K562 (cell line): ENCODE data around the gene TCF4. TPM values are rescaled to one million over a fixed set of nuclear protein-coding genes. Genes with fewer than 3 reads are reported as not detected.

Experiments used
- ATAC-seq: fragments of 200-7000 bp; cut with Tn5 transposase; 3 replicates; pipeline ENCODE4 v1.9.1; 2020; ENCODE audit warnings: moderate library complexity
- BruUV-seq: library from RNA; stranded (reverse); fragments of 400-500 nt; replicated peaks from 2 replicates; lab custom pipeline; 2021; lab: Mats Ljungman, UMichigan
- CTCF ChIA-PET: fragments of 300-600 bp; formaldehyde crosslinking; extraction: SDS; loops from one replicate; lab custom pipeline; 2021; ENCODE audit warnings: low intra/inter-chr PET ratio; lab: Yijun Ruan, JAX
- POLR2A ChIA-PET: fragments of 300-600, 350-650 bp; sonication (Branson Sonifier 250); formaldehyde crosslinking; extraction: SDS; loops from one replicate; lab custom pipeline; 2021; ENCODE audit warnings: antibody characterized with exemption, inconsistent platforms; lab: Yijun Ruan, JAX
- DNase-seq, 4 experiments: peaks; one replicate each; pipeline versions ENCODE4 v3.0.0 to v3.0.0-alpha.2; 2011 to 2018; ENCODE audit warnings: low spot score in 3 of 4, mixed read lengths in 3 of 4; ENCODE audit errors: extremely low read depth in 1 of 4
- FAIRE-seq: peaks from 2 replicates; lab custom pipeline; 2011; peaks lifted over from hg19 to GRCh38; lab: Jason Lieb, UNC
- H2AFZ ChIP-seq: 2 replicates; pipeline ENCODE4 v1.6.0; 2011; ENCODE audit warnings: low read depth, low read length, control low read depth, inconsistent platforms
- H3K27ac ChIP-seq: fragments of 200-600 bp; 3 replicates; pipeline ENCODE4 v1.8.0; 2011; ENCODE audit warnings: low read depth, mild to moderate bottlenecking, control low read depth, inconsistent platforms, low read length, moderate library complexity, mixed read lengths; ENCODE audit errors: extremely low read depth
- H3K27me3 ChIP-seq, 2 experiments: fragments of 300-600 bp in 1 of 2; 2 replicates in 1 of 2; 3 replicates in 1 of 2; pipeline versions ENCODE4 v1.6.0 to v1.8.0; 2011; ENCODE audit warnings: inconsistent platforms in 2 of 2, low read length in 2 of 2, mild to moderate bottlenecking in 1 of 2, mixed read lengths in 1 of 2, moderate library complexity in 1 of 2; ENCODE audit not compliant: control insufficient read depth in 2 of 2, insufficient read depth in 2 of 2
- H3K36me3 ChIP-seq: fragments of 300-600 bp; 3 replicates; pipeline ENCODE4 v1.8.0; 2011; ENCODE audit warnings: mild to moderate bottlenecking, low read length, inconsistent platforms; ENCODE audit not compliant: control insufficient read depth, insufficient read depth
- H3K4me1 ChIP-seq, 2 experiments: fragments of 200-600 bp in 1 of 2; replicated peaks in 1 of 2; 2 replicates in 1 of 2; 3 replicates in 1 of 2; pipeline versions ENCODE4 v1.5.1 to v1.8.0; 2011; ENCODE audit warnings: inconsistent platforms in 2 of 2, low read length in 2 of 2, mild to moderate bottlenecking in 1 of 2, mixed read lengths in 1 of 2, moderate library complexity in 1 of 2; ENCODE audit not compliant: control insufficient read depth in 2 of 2, insufficient read depth in 2 of 2
- H3K4me2 ChIP-seq: 2 replicates; pipeline ENCODE4 v1.6.1; 2011; ENCODE audit warnings: low read length, control low read depth, inconsistent platforms, mixed read lengths; ENCODE audit not compliant: insufficient read depth
- H3K4me3 ChIP-seq: fragments of 200-600 bp; sonication (generic), shearing (Covaris generic); 2 replicates; pipeline ENCODE4 v1.5.1; 2016; ENCODE audit warnings: control low read depth, inconsistent platforms
- H3K79me2 ChIP-seq: fragments of 200-600 bp; 3 replicates; pipeline ENCODE4 v1.8.0; 2011; ENCODE audit warnings: low read length, inconsistent platforms; ENCODE audit not compliant: control insufficient read depth, insufficient read depth
- H3K9ac ChIP-seq, 2 experiments: 2 replicates each; pipeline versions ENCODE4 v1.6.0 to v1.6.1; 2011; ENCODE audit warnings: low read depth in 2 of 2, low read length in 2 of 2, control low read depth in 1 of 2, inconsistent platforms in 1 of 2, mild to moderate bottlenecking in 1 of 2, mixed read lengths in 1 of 2; ENCODE audit not compliant: insufficient read depth in 1 of 2
- H3K9me1 ChIP-seq: one replicate; pipeline ENCODE4 v1.6.0; 2011; ENCODE audit warnings: inconsistent platforms, mild to moderate bottlenecking, low read length, moderate library complexity; ENCODE audit not compliant: control insufficient read depth, insufficient read depth
- H3K9me3 ChIP-seq: replicated peaks from 2 replicates; pipeline ENCODE4 v1.5.1; 2011; ENCODE audit warnings: low read depth, low read length, inconsistent platforms; ENCODE audit not compliant: control insufficient read depth, insufficient read depth
- H4K20me1 ChIP-seq: replicated peaks from 2 replicates; pipeline ENCODE4 v1.6.1; 2011; ENCODE audit warnings: low read length, inconsistent platforms, mixed read lengths; ENCODE audit not compliant: control insufficient read depth, insufficient read depth
- MEIS2 ChIP-seq: fragments of 450-650 bp; IDR thresholded peaks from 2 replicates; pipeline ENCODE4 v1.6.1; 2014; ENCODE audit warnings: mild to moderate bottlenecking; ENCODE audit not compliant: partially characterized antibody
- SLC30A9 ChIP-seq: fragments of 250-450 bp; sonication (Bioruptor Pico); IDR thresholded peaks from 2 replicates; pipeline ENCODE4 v1.8.0; 2022; ENCODE audit warnings: mild to moderate bottlenecking, moderate library complexity
- WGBS: fragments of 100-300 bp; shearing (Covaris generic); methylation state at CpG from one replicate; pipeline ENCODE4 v1.1.6; 2016; ENCODE audit warnings: low coverage, mixed read lengths; ENCODE audit not compliant: insufficient coverage; ENCODE audit errors: missing lambda C conversion rate; 5-methylcytosine and 5-hydroxymethylcytosine counted together
- in situ Hi-C: fragments of 300-500 bp; cut with MboI; formaldehyde crosslinking; loops from 4 replicates; pipeline ENCODE4 v1.15.0; 2018; ENCODE audit warnings: inconsistent platforms, mixed read lengths
- intact Hi-C: fragments of 100-400 bp; cut with micrococcal nuclease; formaldehyde crosslinking; loops from 2 replicates; pipeline ENCODE4 v1.14.2; 2022
- polyA plus RNA-seq, 8 experiments: library from polyadenylated mRNA; depleted of rRNA in 4 of 8; stranded (reverse) in 5 of 8; unstranded in 3 of 8; fragments of >200 nt; fragmentation: Nextera tagmentation in 2 of 8; fragmentation: Illumina TruSeq in 1 of 8; extraction: Ambion mirVana in 2 of 8; extraction: Trizol in 1 of 8; gene quantifications; 2 replicates each; pipeline versions ENCODE4 v1.2.1 to v1.2.3, GENCODE V29; 2011 to 2014; ENCODE audit warnings: inconsistent platforms in 1 of 8, missing spikeins in 1 of 8
- total RNA-seq, 7 experiments: library from RNA; depleted of rRNA in 6 of 7; stranded (reverse); fragments of >200 nt in 6 of 7; fragmentation: Illumina TruSeq in 2 of 7; extraction: Trizol in 2 of 7; gene quantifications; 2 replicates each; pipeline versions ENCODE4 v1.2.1 to v1.2.3, GENCODE V29; 2011 to 2021; ENCODE audit warnings: low replicate concordance in 1 of 7
- TF ChIP-seq, protein P1 (sequence below), 2 experiments: IDR thresholded peaks in 1 of 2; conservative IDR thresholded peaks in 1 of 2; 2 replicates each; pipeline ENCODE4 v1.6.1; 2016; ENCODE audit warnings: low read depth in 2 of 2, mild to moderate bottlenecking in 1 of 2, missing compliant biosample characterization in 1 of 2, missing genetic modification characterization in 1 of 2, moderate library complexity in 1 of 2

Gene TCF4
- total and polyA plus RNA-seq, 9 of the 15 experiments (the other 6 are each of a cell fraction or from before 2014, with no cell fraction given) = 4.8 to 24.7 (median 15.2) TPM

DNA sequence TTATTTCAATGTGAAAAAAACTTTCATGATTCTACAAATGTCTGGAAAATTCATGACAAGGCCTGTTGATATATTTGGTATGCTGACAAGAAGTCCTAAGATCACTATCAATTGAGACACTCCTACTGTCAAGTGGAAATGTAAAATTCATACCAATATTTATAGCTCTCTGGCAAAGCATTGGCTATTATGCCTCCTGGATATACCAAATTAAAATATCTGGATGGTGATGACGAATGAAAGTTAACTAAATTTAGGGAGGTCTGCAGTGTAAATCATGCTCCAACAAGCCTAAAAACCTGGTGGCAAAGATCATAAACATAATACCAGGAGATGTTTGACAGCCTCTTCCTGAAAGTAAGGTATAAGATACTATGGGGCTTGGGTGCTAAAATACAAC, 41.1 kb upstream of the TCF4 start:
- DNase-seq (no peak), ATAC-seq (no peak), FAIRE-seq (no peak)
- Histone ChIP-seq H3K27me3 (no peaks in the 10 kb centered on the region), H3K9me3 (no peaks in the 10 kb centered on the region), H3K36me3 (no peaks in the 10 kb centered on the region), H3K9me1 (no peaks in the 10 kb centered on the region), H3K27ac (no peak overlapping the region), H2AFZ (peak overlapping the region; percentile 37), H3K4me2 (no peak overlapping the region), H3K9ac (no peak overlapping the region), H4K20me1 (no peaks in the 10 kb centered on the region), H3K79me2 (no peaks in the 10 kb centered on the region), H3K4me1 (no peaks in the 10 kb centered on the region), H3K4me3 (no peak overlapping the region)
- POLR2A ChIA-PET = interaction anchor here (0.5 kb wide), 1 partner anchor 30 kb away, joined by 3 read pairs; no protein-coding TSS in a partner anchor
- in situ Hi-C loops (no loop called here), intact Hi-C loops (no loop called here)
- no TSS peak for BruUV-seq
- 69% methylated on average over 1 of the region's 1 CpG for WGBS
- CTCF ChIA-PET = no interaction called here
- TF ChIP-seq, protein P1, sequence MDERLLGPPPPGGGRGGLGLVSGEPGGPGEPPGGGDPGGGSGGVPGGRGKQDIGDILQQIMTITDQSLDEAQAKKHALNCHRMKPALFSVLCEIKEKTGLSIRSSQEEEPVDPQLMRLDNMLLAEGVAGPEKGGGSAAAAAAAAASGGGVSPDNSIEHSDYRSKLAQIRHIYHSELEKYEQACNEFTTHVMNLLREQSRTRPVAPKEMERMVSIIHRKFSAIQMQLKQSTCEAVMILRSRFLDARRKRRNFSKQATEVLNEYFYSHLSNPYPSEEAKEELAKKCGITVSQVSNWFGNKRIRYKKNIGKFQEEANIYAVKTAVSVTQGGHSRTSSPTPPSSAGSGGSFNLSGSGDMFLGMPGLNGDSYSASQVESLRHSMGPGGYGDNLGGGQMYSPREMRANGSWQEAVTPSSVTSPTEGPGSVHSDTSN (CRISPR knock-in tag; IDR thresholded peaks at IDR 0.05; ENCODE audit: low read depth) = no peak
- TF ChIP-seq, protein P1 (tag; conservative IDR thresholded peaks at IDR 0.05; ENCODE audit: low read depth) = peak; percentile 51
- TF ChIP-seq SLC30A9 (CRISPR knock-in tag) (no peak), MEIS2 (peak; percentile 38)
